ENCODE results near the gene OPA1.

DNA sequence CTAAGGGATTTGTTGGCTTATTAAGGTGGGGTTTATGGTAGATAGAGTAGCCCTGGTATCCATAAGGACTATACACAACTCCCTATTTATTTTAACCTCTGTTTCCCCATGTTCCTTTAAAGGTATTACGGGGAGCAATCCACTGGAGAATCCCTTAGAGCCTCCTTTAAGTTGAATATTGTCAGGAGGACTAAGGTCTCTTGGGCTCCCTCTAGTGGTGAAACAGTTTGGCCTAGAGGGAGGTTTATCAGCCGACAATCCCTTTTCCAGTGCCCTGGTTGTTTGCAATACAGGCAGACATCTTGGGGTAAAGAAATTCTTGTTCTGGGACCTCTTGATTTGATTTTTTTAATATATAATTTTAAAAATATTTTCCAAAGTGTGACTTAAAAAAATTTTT lies 12.9 kb downstream of the OPA1 start:
- TF ChIP-seq POLR2A (IDR thresholded peaks at IDR 0.05): no peak
- TF ChIP-seq, protein P1, sequence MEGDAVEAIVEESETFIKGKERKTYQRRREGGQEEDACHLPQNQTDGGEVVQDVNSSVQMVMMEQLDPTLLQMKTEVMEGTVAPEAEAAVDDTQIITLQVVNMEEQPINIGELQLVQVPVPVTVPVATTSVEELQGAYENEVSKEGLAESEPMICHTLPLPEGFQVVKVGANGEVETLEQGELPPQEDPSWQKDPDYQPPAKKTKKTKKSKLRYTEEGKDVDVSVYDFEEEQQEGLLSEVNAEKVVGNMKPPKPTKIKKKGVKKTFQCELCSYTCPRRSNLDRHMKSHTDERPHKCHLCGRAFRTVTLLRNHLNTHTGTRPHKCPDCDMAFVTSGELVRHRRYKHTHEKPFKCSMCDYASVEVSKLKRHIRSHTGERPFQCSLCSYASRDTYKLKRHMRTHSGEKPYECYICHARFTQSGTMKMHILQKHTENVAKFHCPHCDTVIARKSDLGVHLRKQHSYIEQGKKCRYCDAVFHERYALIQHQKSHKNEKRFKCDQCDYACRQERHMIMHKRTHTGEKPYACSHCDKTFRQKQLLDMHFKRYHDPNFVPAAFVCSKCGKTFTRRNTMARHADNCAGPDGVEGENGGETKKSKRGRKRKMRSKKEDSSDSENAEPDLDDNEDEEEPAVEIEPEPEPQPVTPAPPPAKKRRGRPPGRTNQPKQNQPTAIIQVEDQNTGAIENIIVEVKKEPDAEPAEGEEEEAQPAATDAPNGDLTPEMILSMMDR (IDR thresholded peaks at IDR 0.05): peak; percentile 70 to 87 (median 78)
